Ishikawa (cell line): ENCODE data around the gene CNTD1.

Source experiments
- CEBPB ChIP-seq: IDR thresholded peaks from 2 replicates; pipeline ENCODE4 v1.6.1; 2012
- CREB1 ChIP-seq: IDR thresholded peaks from 2 replicates; pipeline ENCODE4 v1.6.1; 2012; ENCODE audit warnings: low read depth
- EGR1 ChIP-seq: IDR thresholded peaks from 2 replicates; pipeline ENCODE4 v1.6.1; 2012
- EP300 ChIP-seq: IDR thresholded peaks from 2 replicates; pipeline ENCODE4 v1.6.1; 2012; ENCODE audit warnings: borderline replicate concordance
- FOXM1 ChIP-seq: IDR thresholded peaks from 2 replicates; pipeline ENCODE4 v1.6.1; 2012; ENCODE audit warnings: low read depth, borderline replicate concordance
- MAX ChIP-seq: IDR thresholded peaks from 2 replicates; pipeline ENCODE4 v1.6.1; 2012
- NFIC ChIP-seq: IDR thresholded peaks from 2 replicates; pipeline ENCODE4 v1.6.1; 2012
- RAD21 ChIP-seq: IDR thresholded peaks from 2 replicates; pipeline ENCODE4 v1.6.1; 2012; ENCODE audit warnings: low read depth
- REST ChIP-seq: IDR thresholded peaks from 2 replicates; pipeline ENCODE4 v1.6.1; 2012; ENCODE audit warnings: low read depth, mild to moderate bottlenecking
- TAF1 ChIP-seq: IDR thresholded peaks from 2 replicates; pipeline ENCODE4 v1.6.1; 2012; ENCODE audit warnings: low read depth, mild to moderate bottlenecking
- TCF12 ChIP-seq: IDR thresholded peaks from 2 replicates; pipeline ENCODE4 v1.6.1; 2012; ENCODE audit warnings: low read depth
- TEAD4 ChIP-seq: IDR thresholded peaks from 2 replicates; pipeline ENCODE4 v1.6.1; 2012
- USF1 ChIP-seq: IDR thresholded peaks from 2 replicates; pipeline ENCODE4 v1.6.1; 2012
- YY1 ChIP-seq: IDR thresholded peaks from 2 replicates; pipeline ENCODE4 v1.6.1; 2012; ENCODE audit warnings: low read depth
- ZBTB7A ChIP-seq: IDR thresholded peaks from 2 replicates; pipeline ENCODE4 v1.6.1; 2012; ENCODE audit warnings: low read depth

The CNTD1 gene

GRCh38 chr17:42783062-42783790 lies 15.4 kb upstream of the CNTD1 start:
- TF ChIP-seq MAX (no peak), EP300 (no peak), NFIC (no peak), TEAD4 (no peak), ZBTB7A (no peak), FOXM1 (no peak), TCF12 (no peak), EGR1 (no peak), YY1 (no peak), CREB1 (no peak), RAD21 (no peak), CEBPB (no peak), USF1 (no peak), TAF1 (no peak), REST (no peak)

GRCh38 chr17:42783791-42784138 lies 14.9 kb upstream of the CNTD1 start:
- no peak for TF ChIP-seq REST
- TF ChIP-seq FOXM1 = no peak
- no peak for TF ChIP-seq USF1

GRCh38 chr17:42784409-42784808 lies 14.3 kb upstream of the CNTD1 start:
- TF ChIP-seq TAF1 (no peak), USF1 (no peak), EP300 (no peak), CEBPB (no peak), CREB1 (no peak), RAD21 (no peak), NFIC (no peak), EGR1 (no peak), REST (no peak), ZBTB7A (no peak), FOXM1 (no peak), TEAD4 (no peak), MAX (no peak), TCF12 (no peak), YY1 (no peak)

- no peak for TF ChIP-seq ZBTB7A
- no peak for TF ChIP-seq TEAD4
- TF ChIP-seq CREB1 = no peak
- TF ChIP-seq MAX = no peak
- no peak for TF ChIP-seq TCF12
- no peak for TF ChIP-seq EP300
- TF ChIP-seq YY1 = no peak
- no peak for TF ChIP-seq NFIC
- TF ChIP-seq RAD21 = no peak
- TF ChIP-seq FOXM1 = no peak
- TF ChIP-seq TAF1 = no peak
Observed at GRCh38 chr17:42784811-42785592, 13.7 kb upstream of the CNTD1 start.
